Loucy (cell line): ENCODE data around the gene DENND5B.
A peak's percentile ranks its signal among the peaks of the same experiment; 100 is the strongest.
"Not testable (repeated sequence)": the region's sequence is repeated elsewhere in the genome, so short reads cannot be mapped to it uniquely, and the experiment has no call there.

Experiments
- H2AFZ ChIP-seq: fragments of 200-600 bp; sonication (generic); 2 replicates; pipeline ENCODE4 v1.6.0; 2016; ENCODE audit warnings: antibody characterized with exemption, mild to moderate bottlenecking, low read length, moderate library complexity
- H3F3A ChIP-seq: fragments of 200-600 bp; 2 replicates; pipeline ENCODE4 v1.6.0; 2016; ENCODE audit warnings: antibody characterized with exemption, low read depth, mild to moderate bottlenecking
- H3K27me3 ChIP-seq: fragments of 200-600 bp; sonication (generic); 2 replicates; pipeline ENCODE4 v1.6.1; 2014; ENCODE audit warnings: low read length, mild to moderate bottlenecking; ENCODE audit not compliant: insufficient read depth, poor library complexity, severe bottlenecking
- H3K36me3 ChIP-seq: fragments of 200-600 bp; sonication (generic); 2 replicates; pipeline ENCODE4 v1.6.1; 2016; ENCODE audit warnings: low read length; ENCODE audit not compliant: insufficient read depth
- H3K4me1 ChIP-seq: fragments of 200-600 bp; sonication (generic); 2 replicates; pipeline ENCODE4 v1.5.1; 2014; ENCODE audit warnings: low read length, mild to moderate bottlenecking; ENCODE audit not compliant: insufficient read depth, poor library complexity, severe bottlenecking
- H3K4me2 ChIP-seq: fragments of 200-600 bp; sonication (generic); 2 replicates; pipeline ENCODE4 v1.6.0; 2014; ENCODE audit warnings: antibody characterized with exemption, low read length, low read depth, mild to moderate bottlenecking; ENCODE audit not compliant: poor library complexity, severe bottlenecking
- H3K4me3 ChIP-seq: fragments of 200-600 bp; sonication (generic); 2 replicates; pipeline ENCODE4 v1.5.1; 2014; ENCODE audit warnings: low read length, mild to moderate bottlenecking, mixed read lengths; ENCODE audit not compliant: poor library complexity, severe bottlenecking
- H3K79me2 ChIP-seq: fragments of 200-600 bp; sonication (generic); 2 replicates; pipeline ENCODE4 v1.6.1; 2014; ENCODE audit warnings: low read length; ENCODE audit not compliant: insufficient read depth
- H3K9ac ChIP-seq: fragments of 200-600 bp; sonication (generic); 2 replicates; pipeline ENCODE4 v1.6.0; 2014; ENCODE audit warnings: mild to moderate bottlenecking, low read depth, low read length, moderate library complexity; ENCODE audit not compliant: poor library complexity, severe bottlenecking
- H3K9me2 ChIP-seq: fragments of 200-600 bp; sonication (generic); replicated peaks from 2 replicates; pipeline ENCODE4 v1.6.1; 2016; ENCODE audit warnings: low read depth, low read length, mixed read lengths
- H3K9me3 ChIP-seq: fragments of 200-600 bp; sonication (generic); 2 replicates; pipeline ENCODE4 v1.6.1; 2014; ENCODE audit warnings: mild to moderate bottlenecking, antibody characterized with exemption, low read length, low read depth; ENCODE audit not compliant: insufficient read depth
- H4K20me1 ChIP-seq: fragments of 200-600 bp; sonication (generic); 2 replicates; pipeline ENCODE4 v1.6.0; 2014; ENCODE audit warnings: antibody characterized with exemption, low read length, mild to moderate bottlenecking; ENCODE audit not compliant: insufficient read depth, poor library complexity, severe bottlenecking
- EZH2phosphoT487 ChIP-seq: fragments of 200-600 bp; IDR thresholded peaks from 2 replicates; pipeline ENCODE4 v1.6.1; 2018; ENCODE audit warnings: antibody characterized with exemption, mild to moderate bottlenecking, moderate library complexity, borderline replicate concordance
- TF ChIP-seq, protein P1 (sequence below): fragments of 200-600 bp; sonication (generic); conservative IDR thresholded peaks from 2 replicates; pipeline ENCODE4 v1.5.1; 2014; ENCODE audit warnings: mild to moderate bottlenecking, antibody characterized with exemption, low read length

DENND5B gene

GRCh38 chr12:31620311-31620710 is 29.4 kb upstream of the DENND5B start:
- Histone ChIP-seq H3K4me1 (no peaks in the 10 kb centered on the region), H2AFZ (no peak overlapping the region), H3K27me3 (no peaks in the 10 kb centered on the region), H3K9ac (no peak overlapping the region), H3K9me2 (no peaks in the 10 kb centered on the region), H4K20me1 (no peaks in the 10 kb centered on the region), H3F3A (no peaks in the 10 kb centered on the region), H3K4me2 (no peak overlapping the region), H3K9me3 (no peaks in the 10 kb centered on the region), H3K36me3 (no peaks in the 10 kb centered on the region), H3K79me2 (no peaks in the 10 kb centered on the region), H3K4me3 (no peak overlapping the region)
- no peak for TF ChIP-seq EZH2phosphoT487
- TF ChIP-seq, protein P1, sequence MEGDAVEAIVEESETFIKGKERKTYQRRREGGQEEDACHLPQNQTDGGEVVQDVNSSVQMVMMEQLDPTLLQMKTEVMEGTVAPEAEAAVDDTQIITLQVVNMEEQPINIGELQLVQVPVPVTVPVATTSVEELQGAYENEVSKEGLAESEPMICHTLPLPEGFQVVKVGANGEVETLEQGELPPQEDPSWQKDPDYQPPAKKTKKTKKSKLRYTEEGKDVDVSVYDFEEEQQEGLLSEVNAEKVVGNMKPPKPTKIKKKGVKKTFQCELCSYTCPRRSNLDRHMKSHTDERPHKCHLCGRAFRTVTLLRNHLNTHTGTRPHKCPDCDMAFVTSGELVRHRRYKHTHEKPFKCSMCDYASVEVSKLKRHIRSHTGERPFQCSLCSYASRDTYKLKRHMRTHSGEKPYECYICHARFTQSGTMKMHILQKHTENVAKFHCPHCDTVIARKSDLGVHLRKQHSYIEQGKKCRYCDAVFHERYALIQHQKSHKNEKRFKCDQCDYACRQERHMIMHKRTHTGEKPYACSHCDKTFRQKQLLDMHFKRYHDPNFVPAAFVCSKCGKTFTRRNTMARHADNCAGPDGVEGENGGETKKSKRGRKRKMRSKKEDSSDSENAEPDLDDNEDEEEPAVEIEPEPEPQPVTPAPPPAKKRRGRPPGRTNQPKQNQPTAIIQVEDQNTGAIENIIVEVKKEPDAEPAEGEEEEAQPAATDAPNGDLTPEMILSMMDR: no peak

DNA sequence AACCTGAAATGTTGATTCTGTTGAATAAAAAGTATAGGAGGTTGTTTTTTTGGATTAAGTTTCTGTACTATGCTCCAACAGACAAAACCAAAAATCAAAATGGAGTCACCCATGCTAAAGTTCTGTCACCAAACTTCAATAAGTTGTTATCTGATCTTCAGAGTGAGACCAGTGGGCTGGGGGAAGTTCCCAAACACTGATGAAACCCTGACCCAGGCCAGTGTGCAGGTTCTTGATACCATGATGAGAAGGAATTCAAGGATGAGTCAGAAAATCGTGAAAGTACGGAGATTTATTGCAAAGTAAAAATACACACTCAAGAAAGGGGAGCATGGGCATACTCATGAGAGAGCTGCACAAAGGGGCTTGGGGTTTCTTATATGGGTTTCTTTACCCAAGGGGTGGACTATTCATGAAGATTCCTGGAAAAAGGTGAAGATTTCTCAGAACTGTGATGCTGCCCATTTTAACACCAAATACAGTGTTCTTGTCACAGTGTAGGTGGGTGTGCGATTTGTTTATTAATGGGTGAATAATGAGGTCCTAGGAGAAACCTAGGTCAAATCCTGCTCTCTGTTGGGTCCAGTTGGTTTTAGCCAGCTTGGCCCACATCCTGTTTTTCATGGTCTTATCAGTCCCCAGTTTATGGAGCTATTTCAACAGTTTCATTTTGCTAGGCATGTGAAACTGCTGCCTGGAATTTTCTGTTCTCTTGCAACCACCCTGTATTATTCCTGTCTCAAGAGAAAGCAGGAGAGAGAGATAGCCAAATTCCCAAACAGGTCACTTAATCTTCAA is 27.5 kb upstream of the DENND5B start:
- no peak for TF ChIP-seq EZH2phosphoT487
- TF ChIP-seq, protein P1: no peak
- Histone ChIP-seq H3K4me1 (no peaks in the 10 kb centered on the region), H3K36me3 (no peaks in the 10 kb centered on the region), H3K9ac (no peak overlapping the region), H3K4me3 (no peak overlapping the region), H2AFZ (peak overlapping the region; percentile 41; the same call in 1 of the 2 replicates), H3K4me2 (no peak overlapping the region), H4K20me1 (no peaks in the 10 kb centered on the region), H3K9me3 (no peaks in the 10 kb centered on the region), H3K27me3 (no peaks in the 10 kb centered on the region), H3K9me2 (no peaks in the 10 kb centered on the region), H3K79me2 (no peaks in the 10 kb centered on the region), H3F3A (no peaks in the 10 kb centered on the region)

DNA sequence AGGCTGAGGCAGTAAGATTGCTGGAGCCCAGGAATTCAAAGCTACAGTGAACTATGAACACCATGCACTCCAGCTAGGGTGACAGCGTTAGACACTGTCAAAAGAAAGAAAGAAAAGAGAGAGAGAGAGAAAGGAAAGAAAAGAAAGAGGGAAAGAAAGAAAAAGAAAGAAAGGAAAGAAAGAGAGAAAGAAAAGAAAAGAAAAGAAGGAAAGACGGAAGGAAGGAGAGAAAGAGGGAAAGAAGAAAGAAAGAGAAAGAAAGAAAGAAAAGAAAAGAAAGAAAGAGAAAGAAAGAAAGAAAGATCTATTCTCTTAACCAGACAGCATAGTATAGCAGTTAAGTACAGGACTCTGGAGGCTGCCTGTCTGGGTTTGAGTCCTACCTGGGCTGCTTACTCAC is 21.9 kb upstream of the DENND5B start:
- no peaks in the 10 kb centered on the region for H3K79me2 ChIP-seq
- H3K9me2 ChIP-seq: no peaks in the 10 kb centered on the region
- no peaks in the 10 kb centered on the region for H4K20me1 ChIP-seq
- 0 out of 2 replicates have a peak, but pooled peaks cover 2% of the 10 kb centered on the region for H3K9me3 ChIP-seq
- H3K4me3 ChIP-seq: no peak overlapping the region
- TF ChIP-seq, protein P1: no peak
- no peak for TF ChIP-seq EZH2phosphoT487
- H3K4me1 ChIP-seq: no peaks in the 10 kb centered on the region
- no peak overlapping the region for H2AFZ ChIP-seq
- no peaks in the 10 kb centered on the region for H3K36me3 ChIP-seq
- no peaks in the 10 kb centered on the region for H3F3A ChIP-seq
- no peaks in the 10 kb centered on the region for H3K27me3 ChIP-seq
- H3K9ac ChIP-seq: no peak overlapping the region
- H3K4me2 ChIP-seq: no peak overlapping the region

GRCh38 chr12:31608299-31608698 is 17.4 kb upstream of the DENND5B start:
- not testable (repeated sequence) for H3K9ac ChIP-seq, H4K20me1 ChIP-seq, H3K9me3 ChIP-seq, H3K9me2 ChIP-seq, H2AFZ ChIP-seq, H3F3A ChIP-seq, H3K4me2 ChIP-seq, H3K4me1 ChIP-seq, H3K4me3 ChIP-seq, H3K36me3 ChIP-seq, H3K79me2 ChIP-seq, H3K27me3 ChIP-seq
